Fibroblast of mammary gland (primary cell): Measurements from ENCODE around the gene UST.
"Not testable (repeated sequence)": the region's sequence is repeated elsewhere in the genome, so short reads cannot be mapped to it uniquely, and the experiment has no call there.

Experiments
- DNase-seq: peaks from one replicate; pipeline ENCODE4 v3.0.0-alpha.2; 2010; ENCODE audit warnings: low read depth
- H3K4me3 ChIP-seq: 2 replicates; pipeline ENCODE4 v1.5.1; 2011; ENCODE audit warnings: low read depth, mild to moderate bottlenecking, low read length, moderate library complexity; ENCODE audit not compliant: control insufficient read depth
- TF ChIP-seq, protein P1 (sequence below): conservative IDR thresholded peaks from 2 replicates; pipeline ENCODE4 v1.5.1; 2011; ENCODE audit warnings: low read depth, low read length, inconsistent platforms; ENCODE audit not compliant: control insufficient read depth, insufficient read depth

The UST gene

DNA sequence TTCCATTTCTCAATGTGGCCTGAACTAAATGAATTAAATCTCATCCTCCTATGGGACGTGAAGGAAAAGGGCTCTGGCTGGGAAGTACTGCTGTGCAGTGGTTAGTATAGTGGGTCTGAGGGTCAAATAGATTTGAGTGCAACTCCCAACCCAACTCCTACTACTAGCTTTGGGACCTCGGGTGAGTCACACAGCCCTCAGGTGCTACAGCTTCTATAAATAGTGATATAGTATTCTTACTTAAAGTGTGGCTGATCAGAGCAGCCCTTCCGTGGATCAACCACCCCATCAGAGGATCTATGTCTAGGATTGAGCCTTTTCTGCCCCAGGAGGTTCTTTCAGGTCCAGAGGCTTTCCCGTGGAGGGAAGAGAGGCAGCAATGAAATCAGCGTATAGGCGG lies 904 bp upstream of the UST start:
- no peak for DNase-seq
- H3K4me3 ChIP-seq: peak overlapping the region; percentile 79
- TF ChIP-seq, protein P1, sequence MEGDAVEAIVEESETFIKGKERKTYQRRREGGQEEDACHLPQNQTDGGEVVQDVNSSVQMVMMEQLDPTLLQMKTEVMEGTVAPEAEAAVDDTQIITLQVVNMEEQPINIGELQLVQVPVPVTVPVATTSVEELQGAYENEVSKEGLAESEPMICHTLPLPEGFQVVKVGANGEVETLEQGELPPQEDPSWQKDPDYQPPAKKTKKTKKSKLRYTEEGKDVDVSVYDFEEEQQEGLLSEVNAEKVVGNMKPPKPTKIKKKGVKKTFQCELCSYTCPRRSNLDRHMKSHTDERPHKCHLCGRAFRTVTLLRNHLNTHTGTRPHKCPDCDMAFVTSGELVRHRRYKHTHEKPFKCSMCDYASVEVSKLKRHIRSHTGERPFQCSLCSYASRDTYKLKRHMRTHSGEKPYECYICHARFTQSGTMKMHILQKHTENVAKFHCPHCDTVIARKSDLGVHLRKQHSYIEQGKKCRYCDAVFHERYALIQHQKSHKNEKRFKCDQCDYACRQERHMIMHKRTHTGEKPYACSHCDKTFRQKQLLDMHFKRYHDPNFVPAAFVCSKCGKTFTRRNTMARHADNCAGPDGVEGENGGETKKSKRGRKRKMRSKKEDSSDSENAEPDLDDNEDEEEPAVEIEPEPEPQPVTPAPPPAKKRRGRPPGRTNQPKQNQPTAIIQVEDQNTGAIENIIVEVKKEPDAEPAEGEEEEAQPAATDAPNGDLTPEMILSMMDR: no peak

DNA sequence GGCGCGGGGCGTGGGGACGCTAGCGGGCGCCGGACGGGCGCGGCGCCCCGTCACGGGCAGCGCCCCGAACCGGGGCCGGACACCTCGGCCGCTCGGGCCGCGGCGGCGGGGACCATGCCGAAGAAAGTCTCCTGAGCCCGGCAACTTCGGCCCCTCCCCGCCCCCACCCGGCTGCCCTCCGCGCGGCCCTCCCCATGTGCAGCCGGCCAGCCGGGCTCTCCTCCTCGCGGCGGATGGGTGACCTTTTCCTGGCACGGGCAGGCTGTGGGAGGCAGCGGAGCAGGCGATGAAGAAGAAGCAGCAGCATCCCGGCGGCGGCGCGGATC lies 278 bp downstream of the UST start:
- DNase-seq: peak; percentile 39
- TF ChIP-seq, protein P1: no peak
- peak overlapping the region; percentile 79 for H3K4me3 ChIP-seq

DNA sequence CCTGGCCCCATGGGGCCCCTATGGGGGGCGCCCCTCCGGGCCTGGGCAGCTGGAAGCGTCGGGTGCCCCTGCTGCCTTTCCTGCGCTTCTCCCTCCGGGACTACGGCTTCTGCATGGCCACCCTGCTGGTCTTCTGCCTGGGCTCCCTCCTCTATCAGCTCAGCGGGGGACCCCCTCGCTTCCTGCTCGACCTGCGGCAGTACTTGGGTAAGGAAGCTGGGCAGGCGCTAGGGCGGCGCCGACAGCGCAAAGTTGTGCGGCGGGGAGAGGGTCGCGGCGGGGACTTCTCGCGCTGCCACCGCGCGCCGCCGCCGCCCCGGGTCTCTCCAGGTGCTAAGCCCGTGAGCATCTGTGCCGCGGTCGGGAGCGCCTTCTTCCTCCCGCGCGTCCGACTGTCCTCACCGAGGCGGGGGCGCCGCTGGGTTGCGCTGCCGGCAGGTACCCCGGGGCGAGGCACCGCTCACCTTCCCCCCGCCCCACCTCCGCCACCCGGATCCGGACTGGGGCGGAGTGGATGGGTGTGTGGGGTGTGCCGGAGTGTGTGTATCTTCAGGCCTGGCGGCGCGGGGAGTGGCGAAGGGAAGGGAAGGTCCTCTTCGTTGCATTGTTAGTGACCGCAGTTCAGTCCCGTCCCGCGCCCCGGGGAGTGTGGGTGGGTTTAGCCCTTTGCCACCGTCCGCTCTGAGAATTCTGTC lies 788 bp downstream of the UST start:
- TF ChIP-seq, protein P1: no peak
- peak; percentile 20 for DNase-seq
- H3K4me3 ChIP-seq: peak overlapping the region; percentile 79

DNA sequence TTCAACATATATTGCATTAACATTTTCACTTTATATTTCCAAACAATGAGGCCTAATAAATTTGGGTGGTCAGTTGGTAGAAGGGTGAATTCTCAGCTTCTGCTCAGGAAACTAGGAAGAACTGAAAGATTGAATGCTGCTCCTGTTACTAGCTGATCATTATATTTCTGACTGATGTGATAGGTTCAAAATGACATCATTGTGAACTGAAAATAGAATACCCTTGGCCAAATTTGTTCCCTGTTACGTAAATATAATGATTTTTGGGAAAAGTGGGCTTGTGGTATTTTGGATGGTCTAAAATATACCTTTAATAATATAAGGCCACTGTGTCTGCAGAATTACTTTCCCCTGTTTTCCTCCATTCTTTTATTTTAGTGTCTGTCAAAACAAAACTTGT lies 2.8 kb downstream of the UST start:
- DNase-seq: no peak
- TF ChIP-seq, protein P1: no peak
- no peak overlapping the region for H3K4me3 ChIP-seq

DNA sequence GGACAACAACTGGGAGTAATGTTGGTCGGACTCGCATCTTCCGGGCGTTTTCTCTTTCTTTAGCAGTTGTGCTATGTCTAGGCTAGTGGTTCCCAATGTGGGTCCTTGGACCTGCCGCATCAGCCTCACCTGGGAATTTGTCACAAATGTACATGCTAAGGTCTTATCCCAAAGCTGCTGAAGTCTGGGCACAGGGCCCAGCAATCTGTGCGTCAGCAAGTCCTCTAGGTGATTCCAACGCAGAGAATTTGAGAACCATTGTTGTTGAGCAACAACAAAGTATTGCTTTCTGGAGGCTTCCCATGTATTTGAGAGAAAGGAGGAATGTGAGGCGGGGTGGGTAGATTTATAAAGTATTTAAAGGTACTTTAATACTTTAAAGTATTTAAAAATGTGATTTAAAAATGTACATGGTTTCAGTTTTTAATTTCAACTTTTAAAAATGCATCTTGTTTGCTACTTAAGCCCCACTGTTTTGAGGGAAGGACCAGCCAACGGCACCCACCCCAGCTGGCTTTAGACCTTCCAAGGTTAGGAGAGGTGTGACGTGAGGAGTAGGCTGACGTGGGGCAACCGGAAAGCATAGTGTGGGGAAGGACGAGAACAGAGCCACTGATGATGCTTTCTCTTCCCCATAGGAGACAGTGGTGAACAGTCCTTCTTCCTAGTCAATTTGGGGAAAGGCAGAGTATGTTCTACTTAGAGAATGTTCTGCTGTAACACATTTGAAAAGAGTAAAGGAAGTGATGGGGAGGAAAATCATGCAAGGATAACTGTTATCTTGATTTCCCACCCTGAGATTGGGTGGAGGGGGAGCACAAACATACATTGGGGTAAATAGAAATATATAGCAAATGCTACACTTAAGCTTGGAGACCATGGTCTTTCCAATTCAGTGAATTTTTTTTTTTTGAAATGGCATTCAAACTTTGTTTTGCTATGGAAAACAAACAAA lies 4.3 kb downstream of the UST start:
- TF ChIP-seq, protein P1: no peak
- H3K4me3 ChIP-seq: no peak overlapping the region
- peak; percentile 85 for DNase-seq

DNA sequence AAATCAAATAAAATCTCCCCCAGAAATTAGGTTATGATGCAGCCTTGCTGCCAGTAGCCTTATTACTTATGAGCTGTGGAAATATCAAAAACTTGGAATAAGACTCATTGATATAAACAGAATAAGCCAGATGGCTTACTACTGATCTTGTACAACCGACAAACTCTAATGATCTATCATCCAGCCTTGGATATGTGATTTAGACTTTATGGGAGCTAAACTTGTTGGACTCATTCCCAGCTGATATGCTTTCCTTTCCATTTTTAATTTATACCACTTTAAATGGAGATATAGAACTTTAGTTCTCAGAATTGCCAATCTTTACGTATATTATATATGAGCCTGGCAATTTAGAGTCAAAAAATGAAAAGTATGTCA lies 5.0 kb downstream of the UST start:
- TF ChIP-seq, protein P1: no peak
- DNase-seq: no peak
- no peak overlapping the region for H3K4me3 ChIP-seq

DNA sequence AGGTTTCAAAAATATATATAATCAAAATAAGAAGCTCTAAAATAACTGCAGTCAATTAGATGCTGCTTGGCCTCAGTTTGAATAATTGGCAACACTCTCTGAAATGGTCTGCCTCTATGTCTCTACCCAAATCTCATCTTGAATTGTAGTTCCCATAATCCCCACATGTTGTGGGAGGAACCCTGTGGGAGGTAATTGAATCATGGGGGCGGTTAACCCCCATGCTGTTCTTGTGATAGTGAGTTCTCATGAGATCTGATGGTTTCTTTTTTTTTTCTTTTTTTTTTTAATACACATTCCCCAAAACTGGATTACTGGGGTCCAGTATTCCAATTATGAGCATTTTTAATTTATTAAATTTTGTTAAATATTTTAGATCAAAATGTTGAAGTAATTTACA lies 8.5 kb downstream of the UST start:
- DNase-seq: not testable (repeated sequence)

More for the DNA sequence above, 8.5 kb downstream of the UST start:
- H3K4me3 ChIP-seq: not testable (repeated sequence)
